GM12891 (cell line): ENCODE measurements around the gene PEX6.
"Not testable (repeated sequence)": the region's sequence is repeated elsewhere in the genome, so short reads cannot be mapped to it uniquely, and the experiment has no call there.

ENCODE experiments used
- PAX5 ChIP-seq: IDR thresholded peaks from 2 replicates; pipeline ENCODE4 v1.6.1; 2011; ENCODE audit warnings: low read length, moderate library complexity, mild to moderate bottlenecking; ENCODE audit not compliant: insufficient read depth, severe bottlenecking
- POLR2A ChIP-seq: IDR thresholded peaks from 2 replicates; pipeline ENCODE4 v1.6.1; 2011; ENCODE audit warnings: low read depth, low read length, control low read depth
- POLR2AphosphoS5 ChIP-seq: IDR thresholded peaks from 2 replicates; pipeline ENCODE4 v1.6.1; 2011; ENCODE audit warnings: low read depth, low read length, control low read depth
- SPI1 ChIP-seq: IDR thresholded peaks from 2 replicates; pipeline ENCODE4 v1.6.1; 2011; ENCODE audit warnings: low read depth, low read length, control low read depth
- TAF1 ChIP-seq: IDR thresholded peaks from 2 replicates; pipeline ENCODE4 v1.6.1; 2011; ENCODE audit warnings: low read depth, low read length, control low read depth

DNA sequence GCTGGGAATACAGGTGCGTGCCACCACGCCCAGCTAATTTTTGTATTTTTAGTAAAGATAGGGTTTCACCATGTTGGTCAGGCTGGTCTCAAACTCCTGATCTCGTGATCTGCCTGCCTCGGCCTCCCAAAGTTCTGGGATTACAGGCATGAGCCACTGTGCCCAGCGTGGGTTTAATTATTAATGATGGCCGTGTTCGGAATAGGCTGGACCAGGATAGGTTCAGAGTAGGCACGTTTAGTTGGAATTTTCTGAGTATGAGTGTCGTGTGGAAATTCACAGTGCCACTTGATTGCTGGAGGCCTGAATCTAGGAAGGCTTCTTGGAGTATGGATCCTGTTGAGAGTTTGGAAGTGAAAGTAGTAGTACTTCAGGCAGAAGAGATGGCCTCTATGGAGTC, 19.2 kb upstream of the PEX6 start:
- TF ChIP-seq POLR2AphosphoS5, POLR2A, TAF1, SPI1, PAX5: not testable (repeated sequence)
